Measurements from ENCODE around the gene PIWIL4.
A peak's percentile ranks its signal among the peaks of the same experiment; 100 is the strongest.
"Not testable (repeated sequence)": the region's sequence is repeated elsewhere in the genome, so short reads cannot be mapped to it uniquely, and the experiment has no call there.

Gene PIWIL4

DNA sequence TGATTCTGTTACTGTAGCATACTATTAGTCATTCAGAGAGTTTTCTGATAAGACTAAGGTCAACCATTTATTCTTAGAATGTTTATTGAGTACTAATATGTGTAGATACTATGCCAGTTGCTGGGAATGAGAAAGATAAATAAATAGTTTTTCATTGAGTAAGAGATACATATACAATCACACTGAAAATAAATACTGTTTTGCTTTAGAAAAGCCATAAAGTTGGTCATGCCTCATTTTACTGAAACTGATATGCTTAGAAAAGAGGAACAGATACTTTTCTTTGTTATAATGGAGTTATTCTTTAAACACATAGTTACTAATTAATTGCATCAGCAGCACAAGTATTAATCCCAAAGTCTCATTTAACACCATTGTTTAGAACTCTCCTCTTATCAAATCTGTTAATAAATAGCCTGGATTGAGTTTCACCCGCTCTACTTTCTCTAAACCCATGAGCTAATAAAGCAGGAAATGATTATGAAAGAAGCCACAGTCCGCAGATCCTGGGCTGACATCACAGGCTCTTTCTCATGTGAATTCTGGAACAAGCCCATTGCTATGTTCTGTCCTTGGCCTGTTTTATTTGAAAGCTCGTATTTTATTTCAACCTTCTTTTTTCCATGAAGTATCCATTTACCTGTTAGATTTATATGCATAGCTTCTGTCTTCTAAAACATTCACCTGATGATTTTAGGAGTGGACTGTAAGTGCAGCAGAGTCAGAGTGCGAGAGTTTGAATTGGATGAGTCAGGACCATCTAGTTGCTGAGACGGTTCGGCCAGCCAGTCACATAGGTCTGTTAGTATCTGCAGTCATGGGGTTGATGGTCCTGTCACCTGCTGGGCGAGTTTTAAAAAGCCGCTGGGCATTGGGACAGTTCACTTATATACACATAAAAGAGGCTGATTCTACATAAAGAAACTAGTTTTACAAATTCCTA is 35.5 kb downstream of the PIWIL4 start:
- POLR2A ChIA-PET: no interaction called here
- CTCF ChIA-PET: interaction anchor here (0.6 to 0.9 kb wide), 2 partner anchors 15 to 355 kb away, joined by 3 to 4 read pairs; no protein-coding TSS in a partner anchor
- no peak for TF ChIP-seq SUZ12 (IDR thresholded peaks at IDR 0.05)
- peak; percentile 25 for DNase-seq (ENCODE audit: extremely low spot score)

DNA sequence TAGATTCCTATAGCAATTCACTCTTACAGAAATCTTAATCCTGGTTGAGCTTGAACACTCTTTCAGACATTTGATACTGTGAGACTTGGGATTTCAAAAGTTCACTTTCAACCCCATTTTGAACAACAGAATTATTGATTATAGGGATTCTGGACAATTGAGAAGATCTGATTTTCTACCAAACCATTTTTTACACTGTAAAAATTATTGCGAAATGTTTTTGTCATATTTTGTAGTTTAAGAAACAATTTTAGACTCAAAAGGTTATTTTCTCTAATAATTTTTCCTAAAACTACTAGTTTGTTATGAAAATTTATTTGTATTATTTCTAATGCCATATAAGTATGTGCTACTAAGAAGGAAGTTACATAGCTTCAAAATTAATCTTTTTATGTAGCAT is 36.4 kb downstream of the PIWIL4 start:
- POLR2A ChIA-PET: no interaction called here
- CTCF ChIA-PET: no interaction called here
- TF ChIP-seq LEF1 (IDR thresholded peaks at IDR 0.05; ENCODE audit: borderline replicate concordance) (no peak), TARDBP (IDR thresholded peaks at IDR 0.05) (no peak), ZNF384 (IDR thresholded peaks at IDR 0.05) (no peak)
- no peak for DNase-seq (ENCODE audit: extremely low spot score)

DNA sequence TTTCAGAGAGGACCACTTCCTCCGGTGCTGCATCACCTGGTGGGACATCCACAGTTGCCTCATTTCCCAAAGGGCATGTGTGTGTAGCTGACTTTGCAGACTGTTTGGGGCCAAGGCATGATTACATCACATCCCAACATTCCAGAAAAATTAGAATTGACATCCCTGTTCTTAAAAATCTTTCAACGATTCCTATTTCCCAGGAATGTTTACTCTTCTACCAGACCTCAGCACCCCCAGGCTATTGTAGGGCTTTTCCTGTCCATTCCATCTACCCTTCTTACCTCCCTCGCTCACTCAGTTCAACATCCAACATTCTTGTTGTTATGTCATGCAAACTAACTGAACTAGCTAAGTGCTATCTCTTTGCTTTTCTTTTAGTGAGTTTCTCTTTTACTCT is 37.3 kb downstream of the PIWIL4 start:
- DNase-seq (ENCODE audit: extremely low spot score): no peak
- ChIA-PET CTCF (no interaction called here), POLR2A (no interaction called here)
- TF ChIP-seq LEF1 (IDR thresholded peaks at IDR 0.05; ENCODE audit: borderline replicate concordance) (no peak), ZNF384 (IDR thresholded peaks at IDR 0.05) (no peak), FOXK2 (IDR thresholded peaks at IDR 0.05) (no peak)

DNA sequence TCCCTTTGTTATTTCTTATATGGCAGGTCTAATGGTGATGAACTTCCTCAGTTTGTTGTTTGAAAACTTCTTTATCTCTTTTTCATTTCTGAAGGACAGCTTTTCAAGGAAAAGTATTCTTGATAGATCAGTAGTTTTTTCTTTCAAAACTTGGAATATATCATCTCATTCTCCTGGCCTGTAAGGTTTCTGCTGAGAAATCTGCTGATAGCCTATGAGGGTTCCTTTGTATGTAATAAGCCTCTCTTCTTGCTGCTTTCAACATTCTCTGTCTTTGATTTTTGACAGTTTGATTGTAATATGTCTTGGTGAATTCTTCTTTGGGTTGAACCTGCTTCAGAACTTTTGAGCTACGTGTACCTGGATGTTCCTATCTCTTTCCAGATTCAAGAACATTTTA is 46.0 kb downstream of the PIWIL4 start:
- POLR2A ChIA-PET: no interaction called here
- CTCF ChIA-PET: interaction anchor here (2.9 kb wide), 1 partner anchor 10 kb away, joined by 10 read pairs; no protein-coding TSS in a partner anchor
- TF ChIP-seq L3MBTL2 (conservative IDR thresholded peaks at IDR 0.05) (no peak), ELF4 (IDR thresholded peaks at IDR 0.05) (no peak)
- no peak for DNase-seq (ENCODE audit: extremely low spot score)

- CTCF ChIA-PET: interaction anchor here (0.5 to 2.1 kb wide), 13 partner anchors 10 to 524 kb away, joined by 3 to 16 read pairs (median 4); partner anchors contain the start of gene AMOTL1
- POLR2A ChIA-PET: interaction anchor here (1.4 kb wide), 1 partner anchor 350 kb away, joined by 4 read pairs; the partner anchor contains the start of genes CWC15 and KDM4D
- DNase-seq (ENCODE audit: extremely low spot score): peak; percentile 76
- TF ChIP-seq BHLHE40 (IDR thresholded peaks at IDR 0.05; ENCODE audit: borderline replicate concordance) (no peak), ELF4 (IDR thresholded peaks at IDR 0.05) (no peak), SP1 (IDR thresholded peaks at IDR 0.05) (no peak), PKNOX1 (IDR thresholded peaks at IDR 0.05) (peak; percentile 43; the same call in 1 of the 2 replicates)
Observed at GRCh38 chr11:94623120-94623735, 56.1 kb downstream of the PIWIL4 start.

GRCh38 chr11:94625422-94625821 is 58.3 kb downstream of the PIWIL4 start:
- POLR2A ChIA-PET; DNase-seq (ENCODE audit: extremely low spot score); CTCF ChIA-PET: not testable (repeated sequence)

- POLR2A ChIA-PET; DNase-seq (ENCODE audit: extremely low spot score): not testable (repeated sequence)
- CTCF ChIA-PET: interaction anchor here (0.6 kb wide), 1 partner anchor 135 kb away, joined by 3 read pairs; no protein-coding TSS in a partner anchor
Observed at GRCh38 chr11:94627003-94627560, 59.9 kb downstream of the PIWIL4 start.

- ChIA-PET POLR2A (no interaction called here), CTCF (interaction anchor here (0.6 kb wide), 1 partner anchor 1231 kb away, joined by 3 read pairs; no protein-coding TSS in a partner anchor)
- TF ChIP-seq SUZ12 (IDR thresholded peaks at IDR 0.05) (no peak), PKNOX1 (IDR thresholded peaks at IDR 0.05) (no peak), SP1 (IDR thresholded peaks at IDR 0.05) (no peak), L3MBTL2 (conservative IDR thresholded peaks at IDR 0.05) (no peak), LEF1 (IDR thresholded peaks at IDR 0.05; ENCODE audit: borderline replicate concordance) (no peak), ARNT (IDR thresholded peaks at IDR 0.05) (no peak), ELF4 (IDR thresholded peaks at IDR 0.05) (no peak), HDGF (IDR thresholded peaks at IDR 0.05; ENCODE audit: borderline replicate concordance) (no peak), ZNF384 (IDR thresholded peaks at IDR 0.05) (no peak)
- no peak for DNase-seq (ENCODE audit: extremely low spot score)
Observed at GRCh38 chr11:94629741-94630140, 62.6 kb downstream of the PIWIL4 start.

DNA sequence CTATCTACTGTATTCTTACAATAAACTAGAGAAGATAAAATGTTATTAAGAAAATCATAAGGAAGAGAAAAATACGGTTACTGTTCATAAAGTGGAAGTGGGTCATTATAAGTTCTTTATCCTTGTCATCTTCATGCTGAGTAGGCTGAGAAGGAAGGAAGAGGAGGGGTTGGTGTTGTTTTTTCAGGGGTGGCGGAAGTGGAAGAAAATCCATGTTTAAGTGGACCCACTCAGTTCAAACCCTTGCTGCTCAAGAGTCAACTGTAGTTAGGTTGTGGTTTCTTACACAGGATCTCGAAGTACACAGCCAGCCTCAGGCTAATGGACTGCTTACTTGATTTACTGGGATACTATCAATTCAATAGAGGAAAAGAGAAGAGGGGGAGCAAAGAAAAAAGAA is 63.1 kb downstream of the PIWIL4 start:
- no peak for DNase-seq (ENCODE audit: extremely low spot score)
- TF ChIP-seq BHLHE40 (IDR thresholded peaks at IDR 0.05; ENCODE audit: borderline replicate concordance) (no peak), SUZ12 (IDR thresholded peaks at IDR 0.05) (no peak), NFRKB (IDR thresholded peaks at IDR 0.05) (no peak), CTBP1 (IDR thresholded peaks at IDR 0.05; ENCODE audit: borderline replicate concordance) (no peak), FOXA1 (IDR thresholded peaks at IDR 0.05) (no peak)
- CTCF ChIA-PET: no interaction called here
- POLR2A ChIA-PET: no interaction called here

Data from HEK293T (cell line).